22Rv1 (cell line): ENCODE data around the gene DDB1.

ENCODE experiments used
- ZFX ChIP-seq: fragments of 450-650 bp; IDR thresholded peaks from 2 replicates; pipeline ENCODE4 v1.6.1; 2017; ENCODE audit warnings: antibody characterized with exemption, borderline replicate concordance
- TF ChIP-seq, protein P1 (sequence below): fragments of 450-650 bp; IDR thresholded peaks from 2 replicates; pipeline ENCODE4 v1.5.1; 2017; ENCODE audit warnings: mild to moderate bottlenecking

- TF ChIP-seq, protein P1, sequence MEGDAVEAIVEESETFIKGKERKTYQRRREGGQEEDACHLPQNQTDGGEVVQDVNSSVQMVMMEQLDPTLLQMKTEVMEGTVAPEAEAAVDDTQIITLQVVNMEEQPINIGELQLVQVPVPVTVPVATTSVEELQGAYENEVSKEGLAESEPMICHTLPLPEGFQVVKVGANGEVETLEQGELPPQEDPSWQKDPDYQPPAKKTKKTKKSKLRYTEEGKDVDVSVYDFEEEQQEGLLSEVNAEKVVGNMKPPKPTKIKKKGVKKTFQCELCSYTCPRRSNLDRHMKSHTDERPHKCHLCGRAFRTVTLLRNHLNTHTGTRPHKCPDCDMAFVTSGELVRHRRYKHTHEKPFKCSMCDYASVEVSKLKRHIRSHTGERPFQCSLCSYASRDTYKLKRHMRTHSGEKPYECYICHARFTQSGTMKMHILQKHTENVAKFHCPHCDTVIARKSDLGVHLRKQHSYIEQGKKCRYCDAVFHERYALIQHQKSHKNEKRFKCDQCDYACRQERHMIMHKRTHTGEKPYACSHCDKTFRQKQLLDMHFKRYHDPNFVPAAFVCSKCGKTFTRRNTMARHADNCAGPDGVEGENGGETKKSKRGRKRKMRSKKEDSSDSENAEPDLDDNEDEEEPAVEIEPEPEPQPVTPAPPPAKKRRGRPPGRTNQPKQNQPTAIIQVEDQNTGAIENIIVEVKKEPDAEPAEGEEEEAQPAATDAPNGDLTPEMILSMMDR = no peak
- TF ChIP-seq ZFX = no peak
Observed at GRCh38 chr11:61364012-61364675, 31.2 kb upstream of the DDB1 start.
